GM12865 (cell line): ENCODE measurements around the gene RHOG.

Experiments used
- DNase-seq: peaks from one replicate; pipeline ENCODE4 v3.0.0; 2010; ENCODE audit warnings: low read depth
- H3K4me3 ChIP-seq: 2 replicates; pipeline ENCODE4 v1.5.1; 2011; ENCODE audit warnings: mild to moderate bottlenecking, low read depth, low read length, control low read depth
- TF ChIP-seq, protein P1 (sequence below): IDR thresholded peaks from 2 replicates; pipeline ENCODE4 v1.5.1; 2011; ENCODE audit warnings: low read length, control low read depth, low read depth, inconsistent platforms; ENCODE audit not compliant: insufficient read depth; ENCODE audit errors: missing control alignments

RHOG gene

DNA sequence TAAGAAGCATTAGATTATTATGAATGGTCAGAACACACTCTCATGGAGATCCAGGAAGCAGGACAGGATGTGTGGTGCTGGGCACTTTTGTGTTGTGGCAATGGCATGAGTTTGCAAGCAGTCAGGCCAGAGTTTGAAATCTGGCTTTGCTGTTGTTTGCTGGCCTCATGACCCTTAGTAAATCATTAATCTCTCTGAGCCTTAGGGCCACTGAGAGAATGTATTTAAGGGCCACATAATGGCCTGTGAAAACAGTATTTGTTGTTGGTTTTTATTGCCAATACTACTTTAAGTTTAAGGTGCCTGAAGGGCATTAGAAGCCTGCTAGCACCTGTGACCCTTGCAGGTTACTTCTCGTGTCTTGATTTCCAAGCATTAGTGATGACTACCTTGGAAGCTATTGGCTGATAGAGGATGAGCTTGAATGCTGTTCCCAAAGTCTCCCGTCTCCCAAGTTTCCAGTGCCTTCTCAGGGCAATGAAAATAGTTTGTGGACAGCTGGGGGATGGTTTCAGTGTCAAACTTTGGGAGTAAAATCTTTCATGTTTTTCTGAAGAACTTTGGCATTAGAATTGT, 39.3 kb upstream of the RHOG start:
- peak overlapping the region; percentile 35 for H3K4me3 ChIP-seq
- DNase-seq, result peak; percentile 40
- TF ChIP-seq, protein P1, sequence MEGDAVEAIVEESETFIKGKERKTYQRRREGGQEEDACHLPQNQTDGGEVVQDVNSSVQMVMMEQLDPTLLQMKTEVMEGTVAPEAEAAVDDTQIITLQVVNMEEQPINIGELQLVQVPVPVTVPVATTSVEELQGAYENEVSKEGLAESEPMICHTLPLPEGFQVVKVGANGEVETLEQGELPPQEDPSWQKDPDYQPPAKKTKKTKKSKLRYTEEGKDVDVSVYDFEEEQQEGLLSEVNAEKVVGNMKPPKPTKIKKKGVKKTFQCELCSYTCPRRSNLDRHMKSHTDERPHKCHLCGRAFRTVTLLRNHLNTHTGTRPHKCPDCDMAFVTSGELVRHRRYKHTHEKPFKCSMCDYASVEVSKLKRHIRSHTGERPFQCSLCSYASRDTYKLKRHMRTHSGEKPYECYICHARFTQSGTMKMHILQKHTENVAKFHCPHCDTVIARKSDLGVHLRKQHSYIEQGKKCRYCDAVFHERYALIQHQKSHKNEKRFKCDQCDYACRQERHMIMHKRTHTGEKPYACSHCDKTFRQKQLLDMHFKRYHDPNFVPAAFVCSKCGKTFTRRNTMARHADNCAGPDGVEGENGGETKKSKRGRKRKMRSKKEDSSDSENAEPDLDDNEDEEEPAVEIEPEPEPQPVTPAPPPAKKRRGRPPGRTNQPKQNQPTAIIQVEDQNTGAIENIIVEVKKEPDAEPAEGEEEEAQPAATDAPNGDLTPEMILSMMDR, result no peak

DNA sequence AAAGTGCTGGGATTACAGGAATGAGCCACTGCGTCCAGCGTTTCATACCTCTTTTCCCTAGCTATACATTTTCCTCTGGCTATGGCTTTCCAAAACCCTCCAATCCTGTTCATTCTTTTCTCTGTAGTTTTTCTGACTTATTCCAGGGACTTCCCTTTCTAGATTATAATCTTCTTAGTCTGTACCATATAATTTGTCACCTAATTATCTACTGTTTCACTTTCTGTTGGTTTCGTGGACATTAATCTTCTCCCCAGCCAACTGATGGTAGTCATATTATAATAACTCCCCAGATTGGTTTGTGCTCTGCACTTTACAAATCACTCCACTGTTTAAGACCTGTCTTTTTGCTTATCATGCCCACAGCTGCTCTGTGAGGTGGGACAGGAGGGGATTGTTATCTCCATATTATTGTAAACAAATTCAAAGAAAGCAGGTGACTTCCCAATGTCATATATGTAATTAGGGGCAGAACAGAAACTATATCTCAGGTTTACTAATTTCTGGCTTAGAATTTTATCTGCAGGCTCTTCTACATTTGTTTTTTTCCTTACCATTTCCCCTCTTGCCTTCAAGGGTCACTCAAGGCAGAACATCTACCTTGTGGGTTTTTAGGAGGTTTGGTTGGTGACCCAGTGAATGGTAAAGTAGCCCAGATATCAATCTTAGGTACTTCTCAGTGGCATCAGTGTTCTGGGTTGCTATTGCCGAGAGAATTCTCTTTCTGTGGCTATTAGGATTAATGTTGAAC, 38.6 kb upstream of the RHOG start:
- TF ChIP-seq, protein P1, result no peak
- H3K4me3 ChIP-seq, result peak overlapping the region; percentile 35
- peak; percentile 73 for DNase-seq

DNA sequence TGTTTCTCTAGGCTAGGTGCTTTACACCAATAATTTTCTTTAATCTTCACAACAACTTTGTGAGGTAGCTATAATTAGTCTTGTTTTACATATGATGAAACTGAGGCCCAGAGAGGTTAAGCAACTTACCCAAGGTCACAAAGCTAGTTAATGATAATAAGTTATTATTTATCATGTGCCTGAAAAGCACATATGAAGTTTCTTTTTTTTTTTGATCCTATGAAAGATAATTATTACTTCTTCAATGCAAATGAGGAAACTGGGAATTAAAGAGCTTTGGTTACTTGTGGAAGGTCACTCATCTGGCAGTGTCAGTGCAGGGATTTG, 37.5 kb upstream of the RHOG start:
- TF ChIP-seq, protein P1, result no peak
- DNase-seq, result no peak
- H3K4me3 ChIP-seq, result no peak overlapping the region

DNA sequence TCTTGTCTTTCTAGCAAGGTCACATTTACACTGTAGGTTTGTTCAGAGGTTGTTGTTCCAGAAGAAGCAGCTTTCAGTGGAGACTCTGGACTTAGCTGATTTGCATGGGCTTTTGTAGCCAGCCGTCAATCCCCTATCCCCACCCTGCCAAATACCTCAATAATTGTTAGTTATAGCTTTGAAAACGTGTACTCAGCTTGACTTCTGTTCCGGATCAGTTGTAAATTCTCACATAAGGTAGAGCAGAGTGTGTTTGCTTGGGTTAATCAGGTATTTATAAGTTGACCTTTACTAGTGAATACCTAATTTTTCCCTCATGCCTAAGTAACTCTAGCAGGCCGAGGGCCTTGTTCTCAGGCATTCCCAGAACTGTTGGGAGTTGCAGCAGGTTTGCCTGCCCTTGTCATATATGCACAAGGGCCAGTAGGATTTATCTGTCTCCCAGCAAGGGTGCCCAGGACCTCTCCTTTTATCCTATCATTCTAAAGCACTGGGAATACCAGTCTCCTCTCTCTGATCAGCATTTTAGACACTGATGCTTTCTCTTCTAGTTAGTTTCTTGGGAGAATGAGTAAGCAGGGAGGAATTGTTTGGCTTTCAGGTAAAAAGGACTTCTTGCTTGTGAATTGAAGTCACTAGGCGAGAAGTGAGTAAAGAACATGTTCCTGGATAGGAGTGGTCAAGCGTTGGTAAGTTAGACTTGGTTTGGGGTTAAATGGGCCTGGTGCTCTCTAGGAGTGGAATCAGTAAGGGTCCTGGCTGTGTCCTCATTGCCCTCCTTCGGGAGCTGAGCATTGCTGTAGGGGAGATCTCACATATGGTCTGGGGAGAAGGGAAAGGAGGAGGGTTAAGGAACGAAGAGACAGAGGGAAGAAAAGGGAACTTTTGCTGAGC, 36.9 kb upstream of the RHOG start:
- no peak overlapping the region for H3K4me3 ChIP-seq
- TF ChIP-seq, protein P1, result no peak
- DNase-seq, result peak; percentile 45

DNA sequence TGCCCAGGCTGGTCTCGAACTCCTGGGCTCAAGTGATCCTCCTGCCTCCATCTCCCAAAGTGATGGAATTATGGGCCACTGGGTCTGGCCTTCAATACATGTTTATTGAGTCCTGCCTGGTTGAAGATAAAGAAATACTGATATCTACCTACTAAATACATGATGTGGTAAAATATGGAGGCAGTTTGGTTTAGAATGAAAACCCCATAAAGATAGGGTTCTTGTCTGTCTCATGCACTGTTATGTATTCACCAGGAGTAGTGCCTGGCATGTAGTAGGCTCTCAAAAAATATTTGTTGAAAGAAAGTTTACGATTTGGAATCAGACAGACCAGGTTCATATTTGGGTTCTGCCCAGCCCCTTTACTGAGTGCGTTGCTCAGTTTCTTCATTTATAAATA, 35.9 kb upstream of the RHOG start:
- TF ChIP-seq, protein P1, result no peak
- no peak for DNase-seq

DNA sequence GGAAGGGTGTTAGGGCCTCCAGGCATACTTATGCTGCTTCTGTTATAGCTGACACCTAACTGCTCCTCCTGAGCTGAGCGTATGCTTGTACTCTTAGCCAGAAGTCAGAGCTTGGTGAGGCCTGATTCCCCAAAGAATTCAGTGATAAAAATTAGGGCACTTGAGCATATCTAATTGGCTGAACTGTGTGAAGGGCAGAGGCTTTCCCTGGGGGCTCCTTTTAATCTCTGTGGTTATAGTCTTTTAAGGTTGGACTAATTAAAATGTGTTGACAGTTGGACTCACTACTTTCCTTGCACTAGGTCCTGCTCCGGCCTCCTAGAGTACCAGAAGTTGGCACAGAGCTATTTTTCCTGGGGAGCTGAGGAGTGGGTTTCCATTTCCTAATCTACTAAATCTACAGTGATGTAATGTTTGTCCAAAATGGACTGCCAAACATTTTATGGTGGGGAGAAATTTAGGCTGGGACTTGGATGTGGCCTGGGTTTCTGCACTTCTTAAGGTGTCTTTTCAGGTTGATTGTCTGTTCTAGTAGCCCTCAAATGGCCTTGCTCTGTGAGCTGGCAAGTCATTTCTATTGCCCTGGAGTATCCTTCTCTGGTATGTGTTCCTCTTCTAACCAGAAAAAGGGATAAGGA, 33.1 kb upstream of the RHOG start:
- DNase-seq, result no peak
- TF ChIP-seq, protein P1, result no peak
- H3K4me3 ChIP-seq, result no peak overlapping the region

More for the DNA sequence above, 35.9 kb upstream of the RHOG start:
- H3K4me3 ChIP-seq, result no peak overlapping the region
